GM18909 (cell line): Measurements from ENCODE around the gene LIMA1.

Experiments used
- ATAC-seq: cut with Tn5 transposase; IDR thresholded peaks from one replicate; pipeline ENCODE4 v1.9.1; 2021; ENCODE audit warnings: mild to moderate bottlenecking; ENCODE audit not compliant: unreplicated experiment, poor library complexity

Gene LIMA1

DNA sequence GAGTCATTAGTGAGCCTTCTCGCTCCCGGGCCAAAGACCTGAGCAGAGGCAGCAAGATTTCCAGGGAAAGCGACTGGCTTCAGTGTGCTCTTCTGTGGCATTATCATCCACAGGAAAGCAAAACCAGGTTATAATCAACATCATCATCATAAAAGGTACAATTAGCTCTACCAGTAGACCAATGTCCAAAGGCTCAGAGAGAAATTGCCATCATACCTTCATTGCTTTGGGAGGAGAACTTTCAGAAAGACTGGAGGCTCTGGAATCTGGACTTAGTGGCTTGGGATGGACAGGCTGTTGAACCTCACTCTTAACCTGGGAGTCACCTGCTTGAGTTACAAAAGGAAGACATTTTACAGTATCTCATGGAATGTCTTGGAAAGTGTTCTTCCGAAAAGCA, 91.1 kb downstream of the LIMA1 start:
- no peak for ATAC-seq

DNA sequence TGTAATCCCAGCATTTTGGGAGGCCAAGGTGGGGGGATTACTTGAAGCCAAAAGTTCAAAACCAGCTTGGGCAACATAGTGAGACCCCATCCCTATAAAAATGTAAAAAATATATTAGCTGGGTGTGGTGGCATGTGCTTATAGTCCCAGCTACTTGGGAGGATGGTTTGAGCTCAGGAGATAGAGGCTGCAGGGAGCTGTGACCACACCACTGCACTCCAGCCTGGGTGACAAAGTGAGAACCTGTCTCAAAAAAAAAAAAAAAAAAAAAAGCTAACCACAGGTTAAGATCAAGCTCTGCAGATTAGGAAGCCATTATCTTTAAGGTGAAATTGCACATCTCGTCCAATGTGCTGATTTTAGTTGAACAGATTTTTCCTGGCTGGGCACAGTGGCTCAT, 92.5 kb downstream of the LIMA1 start:
- ATAC-seq, result no peak

DNA sequence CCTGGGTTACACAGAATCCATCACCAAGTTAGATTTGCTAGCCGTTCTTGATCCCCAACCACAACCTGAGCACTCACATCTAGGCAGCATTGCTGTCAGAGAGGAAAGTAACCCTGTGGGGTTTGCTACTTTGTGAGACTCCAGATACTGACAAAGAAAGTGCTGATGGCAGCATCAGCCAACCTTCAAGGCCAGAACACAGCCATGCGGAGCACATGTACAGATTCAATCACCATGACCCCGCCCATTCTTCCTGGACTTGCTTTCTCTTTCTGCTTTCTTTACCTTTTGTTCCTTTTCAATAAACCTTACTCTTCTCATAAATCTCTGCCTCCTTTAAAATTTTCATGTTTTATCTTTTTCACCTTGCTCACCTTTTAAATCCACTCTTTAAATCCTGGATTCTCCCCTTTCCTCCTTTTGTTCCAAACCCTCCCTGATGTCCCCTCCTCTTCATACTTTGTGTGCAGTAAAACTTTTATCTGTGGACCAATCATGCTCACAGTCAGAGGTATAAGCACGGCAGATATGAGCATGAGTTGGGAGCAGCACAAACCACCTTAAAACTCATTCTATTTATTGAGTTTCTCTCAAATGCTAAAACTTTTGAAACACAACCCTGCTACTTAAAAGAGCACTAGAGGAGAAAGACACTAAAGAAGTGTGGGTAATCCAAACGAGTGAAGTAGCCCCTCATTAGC, 94.3 kb downstream of the LIMA1 start:
- ATAC-seq, result no peak

DNA sequence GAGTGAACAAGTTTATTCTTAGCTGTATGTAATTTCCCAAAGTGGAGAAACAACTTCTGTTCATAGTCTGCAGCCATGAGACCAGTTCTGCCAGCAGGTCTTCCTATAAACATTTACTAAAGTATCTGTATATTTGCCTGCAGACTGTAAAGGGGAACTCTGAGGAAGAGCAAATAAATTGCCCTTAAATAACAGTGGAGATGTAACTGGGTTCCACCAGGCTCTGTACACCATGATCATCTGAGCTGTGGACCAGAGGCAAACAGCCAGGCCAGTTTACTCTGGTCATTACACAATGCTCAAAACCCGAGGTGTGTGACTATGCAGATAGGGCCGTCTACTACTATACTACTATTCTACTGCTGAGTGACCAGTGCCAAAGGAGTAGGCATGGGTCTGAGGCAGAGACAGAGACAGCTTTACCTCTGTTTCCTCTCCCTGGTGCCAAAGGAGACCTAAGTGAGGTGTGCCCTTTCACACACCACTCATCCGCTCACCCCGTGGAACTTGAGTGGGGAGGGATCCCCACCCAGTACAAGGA, 95.0 kb downstream of the LIMA1 start:
- no peak for ATAC-seq

DNA sequence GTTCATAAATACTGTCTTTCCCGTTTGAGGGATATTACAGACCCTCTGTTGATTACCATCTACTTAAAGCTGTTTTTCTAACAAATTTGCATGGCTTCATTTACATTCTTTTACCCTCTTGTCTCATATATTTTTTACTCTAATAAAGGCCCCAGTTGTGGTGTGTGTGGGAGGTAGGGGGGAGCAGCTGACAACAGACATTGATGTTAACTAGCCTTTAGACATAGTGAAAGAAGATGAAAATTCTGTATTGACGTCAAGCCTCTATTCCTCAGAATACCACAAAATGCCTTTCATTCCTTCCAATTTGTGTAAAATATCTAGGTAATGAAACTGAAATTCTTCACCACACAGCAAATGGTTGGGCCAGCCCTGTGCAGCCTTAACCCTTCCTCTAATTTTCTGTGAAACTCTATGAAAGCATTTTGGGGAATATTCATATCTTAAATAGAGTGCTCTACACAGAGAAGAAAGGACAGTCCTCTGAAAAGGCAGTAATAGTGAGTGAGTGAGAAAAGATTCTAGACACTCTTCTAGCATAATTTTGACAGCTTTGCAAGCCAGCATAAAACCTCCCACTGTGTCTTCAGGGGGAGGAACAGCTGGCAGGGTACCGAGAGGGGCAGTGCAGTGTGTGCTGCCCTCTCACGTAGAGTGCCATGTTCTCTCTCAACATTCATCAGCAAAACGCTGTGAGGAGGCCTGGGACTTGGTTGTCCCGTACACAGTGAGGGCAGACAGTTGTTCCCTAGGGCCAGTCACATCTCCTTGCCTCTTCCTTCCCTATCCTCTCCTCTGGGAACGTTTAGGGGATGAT, 96.0 kb downstream of the LIMA1 start:
- no peak for ATAC-seq

DNA sequence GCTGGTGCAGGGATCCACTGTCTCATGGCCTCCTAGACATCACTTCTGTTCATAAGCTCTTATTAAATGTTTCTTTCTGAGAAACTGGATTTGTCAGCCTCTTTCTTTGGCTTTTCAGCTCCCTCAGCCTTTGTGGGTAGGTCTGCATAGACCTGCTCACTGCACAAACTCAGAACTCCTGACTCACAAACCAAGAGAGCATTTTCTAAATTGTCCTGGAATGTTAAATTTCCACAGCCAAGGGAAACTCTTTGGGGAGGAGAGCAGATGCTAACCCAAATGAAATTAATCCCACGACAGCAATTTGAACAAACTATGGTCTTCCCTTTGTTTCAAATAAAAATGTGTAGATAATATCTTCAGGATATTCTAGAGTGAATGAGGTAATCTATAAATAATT, 96.6 kb downstream of the LIMA1 start:
- no peak for ATAC-seq

DNA sequence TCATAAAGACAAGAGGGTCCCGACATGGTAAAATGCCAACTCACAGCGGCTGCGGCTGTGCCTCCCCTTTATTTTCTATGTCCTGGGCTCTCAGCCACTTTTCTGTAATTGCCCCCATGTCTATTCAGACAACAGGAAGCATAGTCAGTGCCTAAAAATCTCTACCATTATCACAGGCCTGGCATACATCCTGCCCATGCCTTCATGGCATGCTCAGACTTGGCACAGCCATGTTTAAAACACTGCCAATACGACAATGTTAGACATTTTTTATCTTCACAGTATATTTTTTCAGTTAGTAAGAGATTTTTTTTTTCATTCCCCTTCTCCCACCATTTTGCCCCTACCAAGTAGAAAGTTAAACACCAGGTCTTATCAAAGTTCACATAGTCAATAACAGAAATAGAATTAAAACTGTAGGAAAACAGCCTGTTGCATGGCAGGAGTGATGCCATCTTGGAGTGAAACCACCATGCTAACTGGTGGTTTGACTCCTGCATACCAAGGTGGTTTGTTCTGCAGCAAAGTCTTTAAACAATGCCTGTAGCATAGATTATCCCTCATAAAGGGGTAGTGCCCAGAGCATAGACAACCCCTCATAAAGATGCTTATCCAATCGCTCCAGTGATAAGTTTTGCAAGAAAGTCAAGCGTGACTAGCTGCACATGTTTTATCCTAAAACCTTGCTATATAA, 97.2 kb downstream of the LIMA1 start:
- no peak for ATAC-seq

DNA sequence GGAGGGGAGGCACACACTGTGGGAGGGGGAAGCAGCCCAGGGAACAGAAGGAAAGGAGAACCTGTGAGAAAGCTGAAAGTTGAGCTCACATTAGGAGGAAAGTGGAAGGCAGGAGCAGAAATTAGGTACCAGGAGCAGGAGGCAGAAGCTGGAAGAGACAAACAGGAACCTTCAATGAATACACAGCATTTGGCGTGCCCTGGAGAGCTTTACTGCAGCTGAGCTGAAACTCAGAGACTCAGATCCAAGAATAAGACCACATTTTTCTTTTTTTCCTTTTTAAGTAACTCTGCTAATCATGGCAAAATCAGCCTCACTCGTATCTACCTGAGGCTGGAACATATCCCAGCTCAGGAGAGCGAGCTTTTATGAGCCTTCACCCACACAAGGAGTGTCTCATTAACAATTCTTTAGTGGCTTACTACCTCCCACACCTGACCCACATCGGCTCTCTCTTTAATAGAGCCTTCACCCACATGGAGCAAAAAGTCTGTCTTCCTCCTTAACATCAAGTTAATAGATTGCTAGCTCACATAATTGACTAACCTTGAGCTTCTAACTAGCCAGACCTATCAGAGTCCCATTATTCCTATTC, 97.9 kb downstream of the LIMA1 start:
- no peak for ATAC-seq

DNA sequence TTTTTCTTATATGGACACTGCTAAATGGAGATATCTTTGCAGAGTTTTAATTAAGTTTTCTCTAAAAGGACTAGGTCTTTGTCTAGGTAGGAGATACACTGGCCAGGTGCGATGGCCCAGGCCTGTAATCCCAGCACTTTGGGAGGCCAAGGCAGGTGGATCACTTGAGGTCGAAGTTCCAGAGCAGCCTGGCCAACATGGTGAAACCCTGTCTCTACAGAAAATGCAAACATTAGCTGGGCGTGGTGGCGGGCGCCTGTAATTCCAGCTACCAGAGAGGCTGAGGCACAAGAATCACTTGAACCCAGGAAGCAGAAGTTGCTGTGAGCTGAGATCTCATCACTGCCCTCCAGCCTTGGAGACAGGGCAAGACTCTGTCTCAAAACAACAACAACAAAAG, 99.1 kb downstream of the LIMA1 start:
- ATAC-seq, result no peak

DNA sequence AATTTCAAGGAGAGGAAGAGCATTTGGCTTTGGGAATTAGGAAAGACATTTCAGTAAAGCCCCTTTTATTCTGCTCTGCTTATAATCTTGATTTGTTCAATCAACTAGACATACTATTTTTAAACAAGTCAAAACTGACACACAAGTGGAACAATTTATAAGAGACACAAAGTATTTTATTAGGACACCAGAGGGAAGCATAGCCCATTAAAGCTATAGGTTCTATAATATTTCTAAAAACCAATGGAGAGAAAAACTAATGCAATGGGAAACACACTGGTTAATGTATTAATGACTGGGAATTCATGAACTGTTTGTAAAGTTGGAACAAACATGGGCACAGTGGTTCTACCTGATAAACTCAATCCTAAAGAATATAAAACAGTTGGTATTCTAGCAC, 100.9 kb downstream of the LIMA1 start:
- no peak for ATAC-seq

DNA sequence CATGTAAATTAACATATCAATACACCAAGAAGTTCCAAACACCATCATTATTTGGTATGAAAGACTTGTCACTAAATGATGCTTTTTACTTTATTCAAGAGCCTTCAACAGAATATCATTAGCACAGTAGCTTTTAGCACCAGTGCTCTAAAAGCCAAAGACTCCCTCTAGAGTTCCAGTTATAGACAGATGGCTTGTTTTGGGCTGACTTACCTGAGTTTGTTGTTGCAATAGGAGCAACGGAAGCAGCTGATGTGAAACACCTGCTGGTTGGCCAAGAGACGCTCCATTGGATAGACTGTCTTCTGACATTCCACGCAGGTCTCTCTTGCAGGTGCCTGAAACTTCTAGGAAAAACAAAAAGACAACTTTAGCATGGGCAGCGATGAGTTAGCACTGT, 101.6 kb downstream of the LIMA1 start:
- ATAC-seq, result no peak

DNA sequence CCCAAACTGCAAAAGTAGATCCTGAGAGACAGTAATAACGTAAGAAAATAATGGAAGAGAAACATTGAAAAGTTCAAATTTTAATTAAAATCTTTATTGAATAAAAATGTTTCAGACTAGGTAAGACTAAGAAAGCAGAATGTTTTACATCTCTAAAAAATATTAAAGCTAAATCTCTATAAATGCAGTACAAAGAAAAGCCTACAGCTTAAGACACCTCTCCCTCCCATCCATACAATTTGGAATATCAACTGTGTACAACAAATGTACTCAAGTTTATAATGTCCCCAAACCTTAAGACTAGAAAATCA, 107.6 kb downstream of the LIMA1 start:
- no peak for ATAC-seq

DNA sequence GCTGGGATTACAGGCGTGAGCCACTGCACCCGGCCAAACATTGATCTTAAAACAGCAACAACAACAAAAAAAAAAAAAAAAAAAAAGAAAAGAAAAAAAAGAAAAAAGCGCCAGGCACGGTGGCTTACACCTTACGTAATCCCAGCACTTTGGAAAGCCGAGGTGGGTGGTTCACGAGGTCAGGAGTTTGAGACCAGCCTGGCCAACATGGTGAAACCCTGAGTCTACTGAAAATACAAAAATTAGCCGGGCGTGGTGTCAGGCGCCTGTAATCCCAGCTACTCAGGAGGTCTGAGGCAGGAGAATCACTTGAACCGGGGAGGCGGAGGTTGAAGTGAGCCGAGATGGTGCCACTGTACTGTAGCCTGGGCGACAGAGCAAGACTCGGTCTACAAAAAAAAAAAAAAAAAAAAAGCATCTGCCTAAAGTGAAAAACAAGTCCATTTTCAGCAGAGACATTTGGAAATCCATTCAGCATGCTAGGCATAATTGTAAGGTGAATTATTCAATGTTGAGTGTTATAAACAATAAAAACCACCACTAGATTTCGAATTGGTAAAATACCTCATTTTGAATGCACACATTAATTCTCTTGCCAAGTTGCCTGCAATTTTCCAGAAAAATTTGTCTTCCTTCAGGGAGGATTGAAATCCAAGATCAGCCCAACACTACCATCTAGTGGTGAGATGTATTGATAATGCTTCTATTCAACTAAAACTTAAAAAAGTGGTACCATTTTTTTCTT, 108.2 kb downstream of the LIMA1 start:
- ATAC-seq, result no peak

DNA sequence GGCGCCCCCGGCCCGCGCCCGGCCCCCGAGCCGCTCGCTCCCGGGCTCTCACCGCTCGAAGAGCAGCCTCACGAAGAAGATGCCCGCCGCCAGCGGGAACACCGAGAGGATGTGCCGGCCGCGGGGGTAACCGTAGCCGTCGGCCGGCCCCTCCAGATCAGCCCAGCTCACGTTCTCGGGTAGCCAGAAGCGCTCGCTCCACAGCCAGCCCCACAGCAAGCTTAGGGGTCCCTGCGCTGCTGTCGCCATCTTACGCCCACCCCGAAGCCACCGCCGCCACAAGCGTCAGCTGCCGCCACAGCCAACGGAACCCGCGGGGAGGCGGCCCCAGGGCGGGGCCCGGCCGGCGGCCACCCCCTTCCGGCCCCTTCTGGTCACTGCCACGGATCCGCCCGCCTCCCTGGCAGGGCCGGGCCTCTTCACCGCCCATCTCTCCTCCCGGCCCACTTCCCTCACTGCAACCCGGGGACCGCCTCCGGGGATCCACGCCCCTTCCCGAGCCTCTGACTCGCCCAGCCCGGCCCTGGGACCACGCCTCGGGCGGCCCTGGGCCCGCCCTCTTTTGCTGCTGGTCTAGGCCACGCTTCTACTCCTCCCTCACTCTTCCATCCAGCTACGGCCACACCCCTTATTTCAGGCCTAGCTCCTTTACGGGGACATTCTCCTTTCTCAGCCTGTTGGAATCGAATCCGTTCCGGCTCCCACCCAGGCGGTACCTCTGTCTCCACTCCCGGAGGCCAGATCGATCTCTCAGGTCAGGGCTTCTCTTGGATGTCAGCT, 116.1 kb downstream of the LIMA1 start, which contains the start of gene CERS5:
Gene CERS5, minus strand, starts transcription at position 321 of the 780 bp plus-strand sequence. Its CDS starts 72 bp downstream, at position 249.
- ATAC-seq, result peak; percentile 97

DNA sequence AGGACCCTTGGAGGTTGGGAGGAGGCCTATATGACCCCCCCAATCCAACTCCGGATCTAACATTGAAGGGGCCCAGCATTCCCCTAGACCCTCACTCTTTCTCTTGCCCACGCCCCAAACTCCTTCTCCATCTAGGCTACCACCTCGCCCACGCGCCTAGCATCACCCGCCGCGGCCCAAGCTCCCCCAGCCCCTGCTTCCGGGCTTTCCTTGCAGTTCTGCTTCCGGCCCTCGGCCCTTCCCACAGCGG, 116.6 kb downstream of the LIMA1 start:
- ATAC-seq, result no peak

DNA sequence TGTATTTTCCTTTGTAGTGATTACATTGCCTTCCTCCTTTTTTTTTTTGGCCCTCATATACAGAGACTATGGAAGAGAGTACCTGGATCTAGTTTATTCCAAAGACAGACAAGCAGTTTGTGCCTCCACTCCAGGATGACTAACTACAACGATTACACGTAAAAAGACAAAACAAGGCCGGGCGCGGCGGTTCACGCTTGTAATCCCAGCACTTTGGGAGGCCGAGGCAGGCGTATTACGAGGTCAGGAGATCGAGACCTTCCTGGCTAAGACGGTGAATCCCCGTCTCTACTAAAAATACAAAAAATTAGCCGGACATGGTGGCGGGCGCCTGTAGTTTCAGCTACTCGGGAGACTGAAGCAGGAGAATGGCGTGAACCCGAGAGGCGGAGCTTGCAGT, 118.4 kb downstream of the LIMA1 start:
- ATAC-seq, result no peak

DNA sequence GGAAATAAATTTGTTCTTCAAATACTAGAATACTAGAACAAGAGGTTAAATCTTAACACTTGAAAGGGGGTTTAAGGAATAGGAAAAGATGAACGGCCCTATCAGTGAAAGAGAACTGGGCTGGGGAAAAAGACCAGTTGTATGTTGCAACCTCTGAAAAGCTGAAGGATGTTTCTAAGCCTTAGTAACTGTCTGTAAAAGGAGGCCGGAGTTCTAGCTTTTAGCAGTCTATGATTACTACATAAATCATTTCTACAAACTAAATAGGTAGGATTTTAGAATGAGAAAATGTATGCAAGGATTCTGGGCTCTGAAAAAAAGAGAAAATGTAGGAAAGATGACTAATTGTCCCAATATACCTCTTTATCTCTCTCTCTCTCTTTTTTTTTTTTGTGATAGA, 121.1 kb downstream of the LIMA1 start:
- no peak for ATAC-seq

DNA sequence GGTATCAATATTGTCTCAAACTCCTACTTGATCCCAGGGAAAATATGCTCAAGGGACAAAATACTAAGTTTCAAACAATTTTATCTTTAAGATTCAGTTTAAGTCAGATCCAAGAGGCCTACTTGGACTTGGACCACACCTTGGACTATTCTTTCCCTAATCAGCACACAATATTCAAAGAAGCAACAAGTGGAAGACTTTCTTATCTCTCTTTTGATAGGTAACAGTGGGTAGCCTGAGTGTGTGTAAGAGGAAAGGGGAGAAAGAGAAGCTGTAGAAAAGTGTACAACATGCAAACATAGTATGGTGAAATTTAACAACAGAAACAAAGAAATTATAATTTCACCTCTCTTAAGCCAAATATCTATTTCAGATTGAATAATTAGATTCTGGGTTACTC, 122.7 kb downstream of the LIMA1 start:
- ATAC-seq, result no peak

DNA sequence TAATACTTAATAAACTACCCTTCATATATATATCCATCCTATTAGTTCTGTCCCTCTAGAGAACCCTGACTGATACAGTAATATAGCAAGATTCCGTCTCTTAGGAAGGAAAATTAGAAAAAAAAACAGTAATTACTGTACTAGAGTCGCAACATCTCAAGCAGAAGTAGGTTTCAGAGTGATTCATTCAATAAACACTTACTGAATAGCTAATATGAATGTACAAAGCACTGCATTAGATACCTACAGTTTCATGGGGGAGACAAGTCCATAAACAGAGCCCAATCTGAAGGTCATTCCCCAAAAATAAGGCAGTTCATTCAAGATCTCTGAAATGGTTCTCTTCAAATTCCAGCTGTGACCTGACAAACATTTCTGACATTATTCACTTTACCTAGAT, 126.1 kb downstream of the LIMA1 start:
- no peak for ATAC-seq

DNA sequence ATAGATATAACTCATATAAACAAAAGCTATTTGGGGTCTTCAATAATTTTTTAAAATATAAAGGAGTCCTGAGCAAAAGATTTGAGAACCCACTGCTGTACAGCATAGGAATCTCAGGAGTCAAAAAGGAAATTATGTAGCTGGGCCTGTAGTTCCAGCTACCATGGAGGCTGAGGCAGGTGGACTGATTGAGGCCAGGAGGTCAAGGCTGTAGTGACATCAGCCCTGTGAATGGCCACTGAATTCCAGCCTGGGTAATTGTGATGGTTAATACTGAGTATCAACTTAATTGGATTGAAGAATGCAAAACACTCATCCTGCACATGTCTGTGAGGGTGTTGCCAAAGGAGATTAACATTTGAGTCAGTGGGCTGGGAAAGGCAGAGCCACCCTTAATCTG, 126.7 kb downstream of the LIMA1 start:
- no peak for ATAC-seq
